GM12878 (cell line): ENCODE data around the gene NR3C1. TPM values are rescaled to one million over a fixed set of nuclear protein-coding genes. Genes with fewer than 3 reads are reported as not detected.
A peak's percentile ranks its signal among the peaks of the same experiment; 100 is the strongest.

Experiments
- ATAC-seq: fragments of 200-7000 bp; cut with Tn5 transposase; 3 replicates; pipeline ENCODE4 v1.9.1; 2020; ENCODE audit warnings: mild to moderate bottlenecking, moderate library complexity
- BruUV-seq: library from RNA; stranded (reverse); fragments of 400-500 nt; replicated peaks from 2 replicates; lab custom pipeline; 2021; lab: Mats Ljungman, UMichigan
- CTCF ChIA-PET: fragments of 300-600 bp; sonication (Branson Sonifier 250); formaldehyde crosslinking; extraction: SDS; loops from one replicate; lab custom pipeline; 2021; ENCODE audit warnings: inconsistent platforms; lab: Yijun Ruan, JAX
- POLR2A ChIA-PET: fragments of 350-600 bp; formaldehyde crosslinking; extraction: SDS; loops from one replicate; lab custom pipeline; 2021; ENCODE audit warnings: inconsistent platforms; lab: Charles Lee
- RAD21 ChIA-PET: fragments of 300-600 bp; sonication (Branson Sonifier 250); formaldehyde crosslinking; loops from one replicate; lab custom pipeline; 2023; ENCODE audit warnings: antibody characterized with exemption; ENCODE audit not compliant: unreplicated experiment; lab: Charles Lee
- SMC1A ChIA-PET: fragments of 300-600 bp; sonication (Branson Sonifier 250); formaldehyde crosslinking; loops from one replicate; lab custom pipeline; 2023; ENCODE audit not compliant: unreplicated experiment, uncharacterized antibody; lab: Charles Lee
- DNase-seq: peaks from one replicate; pipeline ENCODE4 v3.0.0-alpha.2; 2011; ENCODE audit warnings: low read depth, low spot score
- FAIRE-seq: peaks from 3 replicates; lab custom pipeline; 2011; peaks lifted over from hg19 to GRCh38; lab: Jason Lieb, UNC
- H2AFZ ChIP-seq: 2 replicates; pipeline ENCODE4 v1.6.0; 2011; ENCODE audit warnings: low read depth, low read length, control low read depth; ENCODE audit not compliant: control insufficient read depth
- H3K27ac ChIP-seq: 2 replicates; pipeline ENCODE4 v1.5.1; 2011; ENCODE audit warnings: control low read depth; ENCODE audit not compliant: control insufficient read depth, insufficient read depth
- H3K27me3 ChIP-seq, 2 experiments: replicated peaks in 1 of 2; 2 replicates each; pipeline versions ENCODE4 v1.6.0 to v1.6.1; 2011; ENCODE audit warnings: low read length in 1 of 2; ENCODE audit not compliant: control insufficient read depth in 2 of 2, insufficient read depth in 2 of 2
- H3K36me3 ChIP-seq, 2 experiments: 2 replicates each; pipeline ENCODE4 v1.5.1; 2011; ENCODE audit warnings: low read length in 1 of 2; ENCODE audit not compliant: control insufficient read depth in 2 of 2, insufficient read depth in 2 of 2
- H3K4me1 ChIP-seq: 2 replicates; pipeline ENCODE4 v1.6.1; 2011; ENCODE audit warnings: mild to moderate bottlenecking, low read length, moderate library complexity, mixed read lengths; ENCODE audit not compliant: control insufficient read depth, insufficient read depth
- H3K4me2 ChIP-seq: 2 replicates; pipeline ENCODE4 v1.6.0; 2011; ENCODE audit warnings: control low read depth; ENCODE audit not compliant: control insufficient read depth, insufficient read depth
- H3K4me3 ChIP-seq: fragments of 200-600 bp; sonication (generic); 2 replicates; pipeline ENCODE4 v1.5.1; 2016
- H3K79me2 ChIP-seq: 2 replicates; pipeline ENCODE4 v1.6.0; 2011; ENCODE audit warnings: low read length; ENCODE audit not compliant: control insufficient read depth, insufficient read depth
- H3K9ac ChIP-seq: 2 replicates; pipeline ENCODE4 v1.8.0; 2011; ENCODE audit warnings: low read length, control low read depth, mixed read lengths; ENCODE audit not compliant: control insufficient read depth, insufficient read depth
- H3K9me3 ChIP-seq: replicated peaks from 3 replicates; pipeline ENCODE4 v1.5.1; 2011; ENCODE audit warnings: mild to moderate bottlenecking, low read length; ENCODE audit not compliant: control insufficient read depth, insufficient read depth
- H4K20me1 ChIP-seq: 2 replicates; pipeline ENCODE4 v1.6.0; 2011; ENCODE audit not compliant: control insufficient read depth, insufficient read depth
- JUNB ChIP-seq: IDR thresholded peaks from 2 replicates; pipeline ENCODE4 v1.6.1; 2016; ENCODE audit warnings: antibody characterized with exemption, mild to moderate bottlenecking
- PBX3 ChIP-seq: IDR thresholded peaks from 2 replicates; pipeline ENCODE4 v1.6.1; 2011; ENCODE audit warnings: mild to moderate bottlenecking, low read depth, low read length, moderate library complexity; ENCODE audit not compliant: insufficient replicate concordance
- RUNX3 ChIP-seq: IDR thresholded peaks from 2 replicates; pipeline ENCODE4 v1.6.1; 2012; ENCODE audit warnings: low read length, inconsistent platforms
- WGBS: methylation state at CpG from one replicate; pipeline ENCODE4 v1.1.6; 2016; ENCODE audit warnings: low lambda C conversion rate; ENCODE audit not compliant: insufficient replicate concordance, insufficient coverage; ENCODE audit errors: missing lambda C conversion rate; 5-methylcytosine and 5-hydroxymethylcytosine counted together
- in situ Hi-C: fragments of 300-500 bp; cut with MboI; formaldehyde crosslinking; loops from 9 replicates; pipeline ENCODE4 v1.14.3; 2018; ENCODE audit warnings: mixed read lengths
- intact Hi-C: fragments of 100-400 bp; cut with micrococcal nuclease; formaldehyde crosslinking; loops from one replicate; pipeline ENCODE4 v1.14.2; 2022; ENCODE audit not compliant: unreplicated experiment
- polyA plus RNA-seq, 11 experiments: library from polyadenylated mRNA; depleted of rRNA in 4 of 11; unstranded in 6 of 11; stranded (reverse) in 5 of 11; fragments of >200 nt; fragmentation: Nextera tagmentation in 4 of 11; fragmentation: Illumina TruSeq in 1 of 11; extraction: Ambion mirVana in 4 of 11; extraction: Trizol in 1 of 11; gene quantifications; 1 replicate in 1 of 11; 2 replicates in 10 of 11; pipeline versions ENCODE4 v1.2.1 to v1.2.3, GENCODE V29; 2011 to 2016; ENCODE audit warnings: inconsistent platforms in 2 of 11, missing spikeins in 2 of 11, low read depth in 1 of 11
- total RNA-seq, 4 experiments: library from RNA; depleted of rRNA in 3 of 4; stranded (reverse); fragments of >200 nt in 3 of 4; fragmentation: Illumina TruSeq in 1 of 4; extraction: Trizol in 1 of 4; gene quantifications; 2 replicates each; pipeline versions ENCODE4 v1.2.1 to v1.2.3, GENCODE V29; 2013 to 2021

The NR3C1 gene
- total and polyA plus RNA-seq, 10 of the 15 experiments (the other 5 are each of a cell fraction or from before 2014, with no cell fraction given): 49.7 to 141 (median 109) TPM

- no TSS peak for BruUV-seq
These were observed 49.5 kb downstream of the NR3C1 start for GRCh38 chr5:143354025-143354424.

More at GRCh38 chr5:143354025-143354424, 49.5 kb downstream of the NR3C1 start:
- 15% methylated on average over 3 of the region's 3 CpGs for WGBS
- no peak for FAIRE-seq
- Histone ChIP-seq H3K79me2 (peaks cover 99% of the 10 kb centered on the region), H3K4me2 (peak overlapping the region; percentile 68), H3K9ac (no peak overlapping the region), H3K4me3 (peak overlapping the region; percentile 35), H3K27ac (peak overlapping the region; percentile 49; the same call in 1 of the 2 replicates), H2AFZ (no peak overlapping the region), H3K9me3 (no peaks in the 10 kb centered on the region), H3K4me1 (peaks cover 57% of the 10 kb centered on the region), H3K27me3 (no peaks in the 10 kb centered on the region), H4K20me1 (no peaks in the 10 kb centered on the region; the same call in 1 of the 2 replicates)
- POLR2A ChIA-PET: interaction anchor here (1.0 to 1.2 kb wide), 3 partner anchors 35 to 134 kb away, joined by 3 to 4 read pairs (median 4); no protein-coding TSS in a partner anchor
- in situ Hi-C loops (no loop called here), intact Hi-C loops (loop anchor here (2.0 kb wide), 1 partner anchor 45 kb away; no protein-coding TSS in a partner anchor)
- RAD21 ChIA-PET: interaction anchor here (0.8 to 1.7 kb wide), 8 partner anchors 9 to 79 kb away, joined by 3 to 5 read pairs (median 3); no protein-coding TSS in a partner anchor
- ATAC-seq: peak; percentile 47
- CTCF ChIA-PET: interaction anchor here (0.8 to 1.7 kb wide), 4 partner anchors 10 to 448 kb away, joined by 3 to 5 read pairs (median 3); no protein-coding TSS in a partner anchor
- SMC1A ChIA-PET: interaction anchor here (0.7 to 2.9 kb wide), 25 partner anchors 8 to 834 kb away, joined by 3 to 13 read pairs (median 5); no protein-coding TSS in a partner anchor
- DNase-seq: no peak
- 0 out of 2 replicates have a peak, but pooled peaks have one; percentile 23 for TF ChIP-seq RUNX3
- no peak for TF ChIP-seq PBX3
- peak; percentile 4; the same call in 1 of the 2 replicates for TF ChIP-seq JUNB
- TF ChIP-seq, all 136 proteins: peak for 2
- peaks cover 0 to 4% of the 10 kb centered on the region in 2 experiments; a peak in 2 of 4 replicates for H3K36me3 ChIP-seq
